ENCODE measurements around the gene PARD3.

- TF ChIP-seq, protein P1, sequence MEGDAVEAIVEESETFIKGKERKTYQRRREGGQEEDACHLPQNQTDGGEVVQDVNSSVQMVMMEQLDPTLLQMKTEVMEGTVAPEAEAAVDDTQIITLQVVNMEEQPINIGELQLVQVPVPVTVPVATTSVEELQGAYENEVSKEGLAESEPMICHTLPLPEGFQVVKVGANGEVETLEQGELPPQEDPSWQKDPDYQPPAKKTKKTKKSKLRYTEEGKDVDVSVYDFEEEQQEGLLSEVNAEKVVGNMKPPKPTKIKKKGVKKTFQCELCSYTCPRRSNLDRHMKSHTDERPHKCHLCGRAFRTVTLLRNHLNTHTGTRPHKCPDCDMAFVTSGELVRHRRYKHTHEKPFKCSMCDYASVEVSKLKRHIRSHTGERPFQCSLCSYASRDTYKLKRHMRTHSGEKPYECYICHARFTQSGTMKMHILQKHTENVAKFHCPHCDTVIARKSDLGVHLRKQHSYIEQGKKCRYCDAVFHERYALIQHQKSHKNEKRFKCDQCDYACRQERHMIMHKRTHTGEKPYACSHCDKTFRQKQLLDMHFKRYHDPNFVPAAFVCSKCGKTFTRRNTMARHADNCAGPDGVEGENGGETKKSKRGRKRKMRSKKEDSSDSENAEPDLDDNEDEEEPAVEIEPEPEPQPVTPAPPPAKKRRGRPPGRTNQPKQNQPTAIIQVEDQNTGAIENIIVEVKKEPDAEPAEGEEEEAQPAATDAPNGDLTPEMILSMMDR (IDR thresholded peaks at IDR 0.05) = no peak
- no peak for TF ChIP-seq EZH2 (IDR thresholded peaks at IDR 0.05)
These were observed 108.9 kb downstream of the PARD3 start for GRCh38 chr10:34706147-34706546.

All from neural progenitor cell (in vitro differentiated cells).